Measurements from ENCODE around the gene PTGR2.
"Not testable (repeated sequence)": the region's sequence is repeated elsewhere in the genome, so short reads cannot be mapped to it uniquely, and the experiment has no call there.

PTGR2 gene

DNA sequence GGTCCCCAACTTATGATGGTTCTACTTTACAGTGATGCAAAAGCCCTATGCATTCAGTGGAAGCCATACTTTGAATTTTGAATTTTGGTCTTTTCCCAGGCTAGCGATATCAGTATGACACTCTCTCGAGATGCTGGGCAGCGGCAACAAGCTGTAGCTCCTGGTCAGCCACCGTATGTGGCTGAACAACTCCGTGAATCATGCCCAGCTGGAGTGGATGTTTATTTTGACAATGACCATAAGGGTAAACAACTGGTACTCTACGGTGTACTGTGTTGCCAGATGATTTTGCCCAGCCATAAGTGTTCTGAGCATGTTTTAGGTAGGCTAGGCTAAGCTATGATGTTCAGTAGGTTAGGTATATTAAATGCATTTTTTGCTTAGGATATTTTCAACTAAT is 26.8 kb downstream of the PTGR2 start:
- DNase-seq, result no peak

DNA sequence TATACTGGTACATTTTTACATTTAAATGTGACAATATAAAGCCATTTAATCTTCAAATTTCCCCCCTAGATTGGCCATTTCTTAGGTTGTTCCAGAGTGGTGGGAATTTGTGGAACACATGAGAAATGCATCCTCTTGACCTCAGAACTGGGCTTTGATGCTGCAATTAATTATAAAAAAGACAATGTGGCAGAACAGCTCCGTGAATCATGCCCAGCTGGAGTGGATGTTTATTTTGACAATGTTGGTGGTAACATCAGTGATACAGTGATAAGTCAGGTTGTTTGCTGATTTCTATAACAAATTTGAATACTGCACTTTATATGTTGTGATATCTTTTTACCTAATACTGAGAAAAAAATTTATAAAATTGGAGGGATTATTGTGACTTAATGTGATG is 27.4 kb downstream of the PTGR2 start:
- no peak for DNase-seq
- in situ Hi-C loops (cut with MboI; ENCODE audit: low pct_unique_long_range_greater_than_20kb, low sequenced_read_pairs), result no loop called here

More for the DNA sequence above, 26.8 kb downstream of the PTGR2 start:
- in situ Hi-C loops (cut with MboI; ENCODE audit: low pct_unique_long_range_greater_than_20kb, low sequenced_read_pairs), result no loop called here

DNA sequence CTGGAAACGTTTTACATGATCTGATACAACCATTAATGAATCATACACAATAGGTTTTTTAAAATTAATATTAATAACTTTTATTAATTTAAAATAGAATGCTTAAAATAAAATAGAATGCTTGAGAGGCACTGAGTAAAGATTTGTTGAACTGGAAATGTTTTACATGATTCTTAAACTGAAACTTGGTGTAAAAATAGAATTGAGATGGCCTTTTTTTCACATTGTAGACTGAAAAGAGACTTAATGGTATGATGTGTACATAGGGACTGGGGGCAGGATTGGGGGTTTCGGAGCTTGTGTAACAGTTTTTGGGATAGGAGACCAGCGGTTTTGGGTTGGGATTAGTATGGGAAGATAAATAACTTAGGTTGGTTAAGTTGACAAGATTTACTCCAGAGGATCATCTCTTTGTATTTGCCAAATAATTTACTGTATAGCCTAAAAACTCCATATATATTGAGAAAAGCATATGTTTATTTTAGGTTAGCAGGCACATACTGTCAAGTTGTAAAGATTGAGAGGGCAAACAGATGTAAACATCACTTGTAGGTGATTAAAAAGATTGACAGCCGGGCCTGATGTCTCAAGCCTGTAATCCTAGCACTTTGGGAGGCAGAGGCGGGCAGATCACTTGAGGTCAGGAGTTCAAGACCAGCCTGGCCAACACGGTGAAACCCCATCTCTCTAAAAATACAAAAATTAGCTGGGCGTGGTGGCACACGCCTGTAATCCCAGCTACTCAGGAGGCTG is 33.0 kb downstream of the PTGR2 start:
- no peak for DNase-seq
- in situ Hi-C loops (cut with MboI; ENCODE audit: low pct_unique_long_range_greater_than_20kb, low sequenced_read_pairs), result no loop called here

DNA sequence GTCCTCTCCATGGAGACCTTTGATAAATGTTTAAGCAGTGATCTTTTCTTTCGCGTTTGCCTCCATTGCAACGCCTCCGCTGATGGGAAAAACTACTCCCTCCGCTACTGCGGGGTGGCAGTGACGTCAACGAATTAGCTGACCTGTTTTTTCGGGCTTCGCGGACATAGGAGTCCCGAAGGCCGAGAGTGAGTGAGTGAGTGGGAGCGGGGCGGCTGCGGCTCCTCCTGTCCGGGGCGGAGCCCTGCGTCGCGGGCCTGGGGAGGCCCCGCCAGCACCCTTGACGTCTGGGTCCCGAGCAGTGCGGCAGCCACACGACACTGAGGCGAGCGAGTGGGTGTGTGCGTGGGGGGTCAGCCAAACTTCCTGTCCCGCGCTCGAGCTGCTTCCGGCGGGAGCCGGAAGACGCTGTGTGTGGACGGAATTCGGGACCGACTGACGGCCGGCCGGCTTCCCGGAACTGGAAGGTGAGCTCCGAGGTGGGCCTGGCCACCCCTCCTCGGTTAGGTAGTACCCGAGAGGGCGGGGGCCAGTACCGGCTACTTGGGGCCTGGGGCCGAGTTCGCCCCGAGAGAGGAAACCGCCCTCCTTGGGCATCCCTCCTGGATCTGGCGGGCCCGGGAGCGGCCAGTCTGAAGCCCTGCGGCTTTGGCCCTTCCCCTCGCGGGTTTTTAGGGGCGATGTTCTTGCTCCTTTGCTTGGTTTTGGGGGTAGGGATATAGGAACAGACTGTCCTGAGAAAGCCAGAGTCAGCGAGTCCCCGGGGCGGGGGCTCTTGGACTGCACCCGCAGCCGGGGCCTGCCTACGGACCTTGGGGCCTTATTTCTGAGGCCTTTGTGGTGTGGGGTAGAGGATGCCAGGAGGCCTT is 35.1 kb downstream of the PTGR2 start, which contains the start of gene ZNF410:
Gene ZNF410, plus strand, starts transcription at position 411 of the 869 bp plus-strand sequence. CDS start 5,317 bp downstream, outside the sequence.
- DNase-seq, result peak; percentile 96
- in situ Hi-C loops (cut with MboI; ENCODE audit: low pct_unique_long_range_greater_than_20kb, low sequenced_read_pairs), result no loop called here

DNA sequence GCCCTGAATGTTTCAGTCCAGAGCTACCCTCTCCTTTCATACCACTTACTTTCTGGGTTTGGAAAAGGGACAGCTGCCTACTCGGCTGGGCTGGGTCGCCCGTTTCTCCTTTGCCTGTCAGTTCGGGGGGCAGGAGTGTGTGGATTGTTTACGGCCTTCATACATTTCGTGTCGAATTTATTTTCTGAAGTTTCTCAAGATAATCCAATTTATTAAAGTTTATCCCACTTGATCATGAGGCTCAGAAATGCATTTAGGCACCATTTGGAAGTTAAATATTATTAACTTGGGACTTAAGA is 35.6 kb downstream of the PTGR2 start:
- DNase-seq, result no peak
- in situ Hi-C loops (cut with MboI; ENCODE audit: low pct_unique_long_range_greater_than_20kb, low sequenced_read_pairs), result no loop called here

DNA sequence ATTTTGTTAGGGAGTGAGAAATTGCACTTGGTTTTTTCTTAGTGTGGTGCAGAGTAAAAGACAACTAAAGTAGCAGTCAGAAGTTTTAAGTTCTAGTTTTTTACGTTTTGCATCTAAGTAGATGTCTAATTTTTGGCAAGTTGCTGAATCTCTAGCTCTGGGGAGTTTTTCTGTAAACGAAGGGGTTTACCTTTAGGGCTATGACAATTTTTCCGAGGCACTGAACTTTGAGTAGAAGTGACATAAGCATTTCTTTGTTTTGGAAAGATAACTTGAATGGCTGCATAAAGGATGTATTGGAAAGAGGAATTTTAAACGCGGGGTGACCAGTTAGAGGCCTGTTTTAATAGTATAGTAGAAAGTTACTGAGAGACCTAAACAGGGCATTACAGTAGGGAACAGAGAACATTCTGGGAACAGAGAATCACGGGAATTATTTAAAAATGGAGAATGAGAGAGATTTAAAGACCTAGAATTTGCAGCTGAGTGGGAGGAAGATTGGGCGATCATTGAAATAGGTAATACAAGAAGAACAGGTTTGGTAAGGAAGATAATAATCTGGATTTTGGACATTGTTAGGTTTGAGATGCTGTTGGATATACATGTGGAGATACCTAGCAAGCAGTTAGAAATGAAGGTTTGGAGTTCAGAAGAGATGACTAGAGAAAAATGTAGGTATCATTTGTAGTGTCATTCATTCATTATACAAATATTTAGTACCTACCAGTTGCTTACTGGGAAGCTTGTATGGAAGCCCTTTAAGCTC is 36.2 kb downstream of the PTGR2 start:
- peak; percentile 22 for DNase-seq
- in situ Hi-C loops (cut with MboI; ENCODE audit: low pct_unique_long_range_greater_than_20kb, low sequenced_read_pairs), result no loop called here

DNA sequence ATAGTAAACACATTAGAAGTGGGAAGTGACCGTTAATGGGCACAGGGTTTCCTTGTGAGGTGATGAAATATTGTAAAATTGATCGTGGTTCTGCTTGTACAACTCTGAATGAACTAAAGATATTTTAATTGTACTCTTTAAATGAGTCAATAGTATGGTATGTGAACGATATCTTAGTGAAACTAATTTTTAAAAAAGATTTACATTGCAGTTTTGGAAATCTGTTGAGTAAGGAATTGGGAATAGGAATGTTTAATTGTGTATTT is 36.8 kb downstream of the PTGR2 start:
- DNase-seq, result no peak
- in situ Hi-C loops (cut with MboI; ENCODE audit: low pct_unique_long_range_greater_than_20kb, low sequenced_read_pairs), result no loop called here

DNA sequence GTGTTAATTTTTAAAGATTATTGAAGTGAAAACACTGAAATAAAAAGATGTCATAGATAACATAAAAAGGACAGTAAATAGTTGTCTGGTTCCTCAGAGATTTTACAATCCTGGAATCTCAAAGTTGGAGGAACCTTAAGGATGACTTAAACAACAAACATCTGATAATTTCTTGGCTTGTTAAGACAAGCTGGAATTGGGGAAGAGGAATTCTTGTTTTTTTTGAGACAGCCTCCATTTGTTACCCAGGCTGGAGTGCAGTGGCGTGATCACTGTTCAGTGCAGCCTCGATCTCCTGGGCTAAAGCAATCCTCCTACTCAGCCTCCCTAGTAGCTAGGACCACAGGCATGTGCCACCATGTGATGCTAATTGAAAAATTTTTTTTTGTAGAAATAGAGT is 37.3 kb downstream of the PTGR2 start:
- in situ Hi-C loops (cut with MboI; ENCODE audit: low pct_unique_long_range_greater_than_20kb, low sequenced_read_pairs), result no loop called here
- no peak for DNase-seq

DNA sequence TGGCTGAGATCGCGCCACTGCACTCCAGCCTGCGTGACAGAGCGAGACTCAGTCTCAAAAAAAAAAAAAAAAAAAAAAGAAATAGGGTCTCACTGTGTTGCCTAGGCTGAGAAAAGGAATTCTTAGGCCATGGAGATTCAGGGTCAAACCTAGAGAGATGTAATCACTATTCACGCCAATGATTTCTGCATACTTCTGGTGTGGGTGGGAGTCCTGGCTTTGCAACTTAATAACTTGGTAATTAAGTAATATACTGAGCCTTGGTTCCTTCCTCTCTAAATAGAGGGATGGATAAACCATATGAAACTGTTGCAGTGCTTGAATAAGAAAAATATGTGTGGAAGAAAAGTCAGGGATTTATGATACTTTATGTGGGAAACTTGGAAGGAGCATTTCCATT is 37.7 kb downstream of the PTGR2 start:
- DNase-seq, result no peak
- in situ Hi-C loops (cut with MboI; ENCODE audit: low pct_unique_long_range_greater_than_20kb, low sequenced_read_pairs), result no loop called here

DNA sequence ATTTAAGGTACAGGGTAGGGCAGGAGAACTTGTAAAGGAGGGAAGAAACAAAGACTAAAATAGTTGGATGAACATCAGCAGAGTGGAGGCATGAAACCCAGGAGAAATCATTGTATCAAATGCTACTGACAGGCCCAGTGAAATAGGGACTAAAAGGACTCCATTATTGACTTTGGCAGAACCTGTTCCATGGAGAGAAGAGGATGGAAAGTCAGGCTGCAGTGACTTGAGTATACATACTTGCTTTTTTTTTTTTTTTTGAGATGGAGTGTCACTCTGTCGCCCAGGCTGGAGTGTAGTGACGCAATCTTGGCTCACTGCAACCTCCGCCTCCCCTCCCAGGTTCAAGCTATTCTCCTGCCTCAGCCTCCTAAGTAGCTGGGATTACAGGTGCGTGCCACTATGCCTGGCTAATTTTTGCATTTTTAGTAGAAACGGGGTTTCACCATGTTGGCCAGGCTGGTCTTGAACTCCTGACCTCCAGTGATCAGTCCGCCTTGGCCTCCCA is 42.6 kb downstream of the PTGR2 start:
- DNase-seq; in situ Hi-C loops (cut with MboI; ENCODE audit: low pct_unique_long_range_greater_than_20kb, low sequenced_read_pairs): not testable (repeated sequence)

DNA sequence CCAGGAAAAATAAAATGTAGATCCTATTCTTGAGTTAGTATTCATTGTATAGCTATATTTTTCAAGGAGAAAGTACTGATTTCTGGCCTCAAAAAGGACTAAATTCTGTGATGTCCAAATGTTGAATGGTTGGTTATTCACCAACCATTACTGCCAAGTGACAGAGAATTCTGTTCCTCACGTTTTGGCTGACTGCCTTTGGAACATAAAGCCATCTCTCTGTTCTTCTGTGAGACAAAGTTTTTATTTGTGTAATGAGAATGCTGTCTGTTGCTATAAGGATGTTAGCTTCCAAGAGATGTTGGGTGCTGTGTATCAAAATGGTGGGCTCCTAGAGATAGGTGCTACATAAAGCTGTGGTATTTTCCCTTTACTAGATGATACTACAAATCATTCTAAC is 44.3 kb downstream of the PTGR2 start:
- in situ Hi-C loops (cut with MboI; ENCODE audit: low pct_unique_long_range_greater_than_20kb, low sequenced_read_pairs), result no loop called here
- no peak for DNase-seq

DNA sequence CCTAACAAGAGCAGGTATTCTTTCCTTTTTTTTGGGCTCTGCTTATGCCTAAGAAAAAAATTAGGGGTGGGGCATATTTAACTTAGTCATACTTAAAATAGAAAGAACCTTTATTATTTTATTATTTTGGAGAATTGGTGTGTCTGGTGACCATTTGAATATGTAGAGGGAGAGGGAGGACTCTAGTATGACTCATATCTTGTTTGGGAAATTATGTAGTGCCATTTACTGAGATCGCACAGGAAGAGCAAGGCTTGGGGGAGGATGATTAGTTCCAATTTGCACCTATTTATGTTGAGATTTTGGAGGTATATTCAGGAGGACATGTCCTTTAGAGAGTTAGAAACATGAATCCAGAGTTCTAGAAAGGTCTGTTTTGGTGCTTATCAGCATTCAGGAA is 44.9 kb downstream of the PTGR2 start:
- in situ Hi-C loops (cut with MboI; ENCODE audit: low pct_unique_long_range_greater_than_20kb, low sequenced_read_pairs), result no loop called here
- DNase-seq, result no peak

DNA sequence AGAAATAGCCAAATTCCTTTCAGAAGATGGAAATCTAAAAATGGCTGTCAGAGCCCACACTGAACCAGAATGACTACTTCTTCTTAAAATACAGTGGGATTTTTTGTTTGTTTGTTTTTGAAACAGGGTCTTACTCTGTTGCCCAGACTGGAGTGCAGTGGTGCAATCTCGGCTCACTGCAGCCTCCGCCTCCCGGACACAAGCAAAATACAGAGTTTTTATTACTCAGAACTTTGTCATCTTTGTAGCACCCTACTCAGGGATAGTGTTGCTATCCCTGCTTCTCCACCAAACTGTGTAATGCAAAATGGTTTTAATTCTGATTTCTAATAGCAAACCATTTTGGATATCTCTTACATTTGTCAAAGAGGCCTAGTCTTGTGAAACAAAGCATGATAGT is 51.4 kb downstream of the PTGR2 start:
- in situ Hi-C loops (cut with MboI; ENCODE audit: low pct_unique_long_range_greater_than_20kb, low sequenced_read_pairs), result no loop called here
- DNase-seq, result no peak

DNA sequence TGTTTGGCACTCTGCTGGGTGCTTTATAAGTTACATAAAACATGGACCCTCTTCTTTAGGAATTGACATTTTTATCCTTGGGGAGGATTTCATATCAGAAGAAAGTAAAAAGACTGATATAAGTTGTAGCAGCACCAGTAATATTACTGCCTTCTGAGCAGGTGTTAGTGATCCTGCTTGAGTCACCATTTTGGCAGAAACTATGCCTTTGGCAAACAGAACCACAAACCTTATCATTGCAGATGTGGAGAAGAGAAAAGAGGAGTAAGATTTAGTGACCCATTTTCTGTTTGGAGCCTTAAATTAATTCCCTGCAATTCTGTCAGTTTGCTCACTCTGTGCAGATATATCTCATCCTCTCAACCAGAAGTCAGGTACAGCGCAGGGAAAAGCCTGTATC is 58.0 kb downstream of the PTGR2 start:
- no peak for DNase-seq
- in situ Hi-C loops (cut with MboI; ENCODE audit: low pct_unique_long_range_greater_than_20kb, low sequenced_read_pairs), result no loop called here

DNA sequence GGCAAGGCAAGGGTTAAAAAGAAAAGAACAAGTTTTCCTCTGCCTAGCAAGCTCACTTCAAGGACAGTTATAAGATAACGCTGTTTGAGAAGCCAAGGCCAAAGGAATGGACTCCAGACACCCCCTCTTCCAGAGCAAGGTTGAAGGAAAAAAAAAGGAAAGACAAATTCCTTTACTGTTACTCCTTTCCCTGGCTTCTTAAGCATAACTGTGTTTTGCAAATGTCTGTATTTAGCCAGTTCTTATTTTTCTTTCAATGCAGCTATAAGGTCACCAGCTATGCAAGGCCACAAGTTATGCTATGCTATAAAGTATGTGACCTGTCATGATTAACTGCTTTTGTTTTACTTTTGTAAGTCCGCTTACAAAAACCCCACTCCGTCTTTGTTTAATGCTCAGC is 61.6 kb downstream of the PTGR2 start:
- in situ Hi-C loops (cut with MboI; ENCODE audit: low pct_unique_long_range_greater_than_20kb, low sequenced_read_pairs), result no loop called here
- DNase-seq, result no peak

DNA sequence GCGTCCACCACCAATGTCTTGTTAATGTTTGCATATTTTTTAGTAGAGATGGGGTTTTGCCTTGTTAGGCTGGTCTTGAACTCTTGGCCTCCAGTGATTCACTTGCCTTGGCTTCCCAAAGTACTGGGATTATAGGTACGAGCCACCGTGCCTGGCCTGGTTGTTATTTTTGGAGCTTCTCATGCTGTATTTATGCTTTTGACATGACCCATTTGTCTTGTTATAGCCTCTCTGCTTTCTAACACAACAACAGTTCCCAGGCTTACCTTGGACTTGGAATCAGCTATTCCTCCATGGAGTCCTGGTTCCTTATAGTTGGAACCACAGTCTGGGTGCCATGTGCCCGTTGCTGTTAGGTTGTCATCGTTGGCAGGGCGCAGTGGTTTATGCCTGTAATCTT is 64.7 kb downstream of the PTGR2 start:
- DNase-seq, result no peak
- in situ Hi-C loops (cut with MboI; ENCODE audit: low pct_unique_long_range_greater_than_20kb, low sequenced_read_pairs), result no loop called here

DNA sequence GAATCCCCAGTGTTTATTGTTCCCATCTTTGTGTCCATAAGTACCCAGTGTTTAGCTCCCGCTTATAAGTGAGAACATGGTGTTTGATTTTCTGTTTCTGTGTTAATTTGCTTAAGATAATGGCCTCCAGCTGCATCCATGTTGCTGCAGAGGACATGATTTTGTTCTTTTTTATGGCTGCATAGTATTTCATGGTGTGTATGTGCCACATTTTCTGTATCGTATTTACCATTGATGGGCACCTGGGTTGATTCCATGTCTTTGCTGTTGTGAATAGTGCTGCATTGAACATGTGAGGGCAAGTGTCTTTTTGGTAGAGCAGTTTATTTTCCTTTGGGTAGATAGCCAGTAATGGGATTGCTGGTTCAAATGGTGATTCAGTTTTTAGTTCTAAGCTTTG is 67.8 kb downstream of the PTGR2 start:
- in situ Hi-C loops (cut with MboI; ENCODE audit: low pct_unique_long_range_greater_than_20kb, low sequenced_read_pairs); DNase-seq: not testable (repeated sequence)

DNA sequence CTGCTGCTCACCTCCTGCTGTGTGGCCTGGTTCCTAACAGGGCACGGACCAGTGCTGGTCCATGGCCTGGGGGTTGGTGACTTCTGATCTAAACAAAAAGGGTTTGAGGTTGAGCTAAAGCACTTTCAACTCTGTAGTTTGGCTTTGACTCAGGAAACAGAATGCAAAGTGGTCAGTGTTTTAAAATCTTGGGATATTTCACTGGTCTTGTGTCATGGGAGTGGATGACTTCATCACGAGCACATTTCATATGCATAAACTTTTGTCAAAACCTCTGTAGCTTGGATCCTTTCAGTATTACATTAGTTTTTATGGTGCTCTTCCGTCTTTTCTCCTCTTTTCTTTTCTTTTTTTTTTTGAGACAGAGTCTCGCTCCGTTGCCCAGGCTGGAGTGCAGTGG is 72.7 kb downstream of the PTGR2 start:
- no peak for DNase-seq
- in situ Hi-C loops (cut with MboI; ENCODE audit: low pct_unique_long_range_greater_than_20kb, low sequenced_read_pairs), result no loop called here

Measured in KBM-7 (cell line).